Pancreas (tissue), 10 donors: ENCODE data around the gene DLX4. TPM values are rescaled to one million over a fixed set of nuclear protein-coding genes. Genes with fewer than 3 reads are reported as not detected.

ENCODE experiments used
- ATAC-seq, 4 donors: fragments of 200-7000 bp; cut with Tn5 transposase; one replicate each; pipeline versions ENCODE4 v1.8.0 to v1.9.1; 2020; ENCODE audit warnings: mild to moderate bottlenecking in 4 of 4, moderate library complexity in 4 of 4
- DNase-seq, 6 donors: peaks; one replicate each; pipeline ENCODE4 v3.0.0-alpha.2; 2020
- FAIRE-seq: peaks from 2 replicates; lab custom pipeline; 2012; peaks lifted over from hg19 to GRCh38; lab: Jason Lieb, UNC
- H3K27ac ChIP-seq, 4 donors: fragments of 200-600 bp; sonication (generic); 1 replicate in 3 of 4; 2 replicates in 1 of 4; pipeline versions ENCODE4 v1.5.0 to v1.8.0; 2020
- H3K27me3 ChIP-seq, 4 donors: fragments of 200-600 bp; one replicate each; pipeline ENCODE4 v1.8.0; 2021
- H3K36me3 ChIP-seq, 3 donors: fragments of 200-600 bp; sonication (generic) in 1 of 3; one replicate each; pipeline versions ENCODE4 v1.5.0 to v1.8.0; 2020 to 2021
- H3K4me1 ChIP-seq, 3 donors: fragments of 200-600 bp; one replicate each; pipeline ENCODE4 v1.8.0; 2021
- H3K4me3 ChIP-seq, 4 donors: fragments of 200-600 bp; sonication (generic) in 2 of 4; one replicate each; pipeline versions ENCODE4 v1.5.0 to v1.8.0; 2020 to 2021
- H3K9me3 ChIP-seq, 4 donors: fragments of 200-600 bp; one replicate each; pipeline ENCODE4 v1.8.0; 2021
- WGBS, 2 donors: extraction: QIAGEN DNeasy Blood & Tissue Kit; methylation state at CpG; one replicate each; pipeline ENCODE4 v1.1.7; 2013; 5-methylcytosine and 5-hydroxymethylcytosine counted together
- intact Hi-C, 3 donors: fragments of 100-400 bp; cut with DNase I; formaldehyde crosslinking; loops; one replicate each; pipeline versions ENCODE4 v1.11.1 to v1.14.2; 2022
- polyA plus RNA-seq, 2 donors: library from polyadenylated mRNA; stranded (reverse); fragments of 200-250 nt; gene quantifications; one replicate each; pipeline ENCODE4 v1.2.3, GENCODE V29; 2013
- total RNA-seq, 6 donors: library from RNA; stranded (reverse); fragmentation: NEBNext Ultra II Directional in 4 of 6; extraction: Animal tissue kit (Norgen Biotek cat#: 25700) in 4 of 6; gene quantifications; one replicate each; pipeline versions ENCODE4 v1.2.1 to v1.2.4, GENCODE V29; 2021 to 2023
- TF ChIP-seq, protein P1 (sequence below), 4 donors: fragments of 200-600 bp; sonication (generic) in 3 of 4; IDR thresholded peaks; one replicate each; pipeline versions ENCODE4 v1.5.0 to v1.8.0; 2021; ENCODE audit warnings: antibody characterized with exemption in 4 of 4
- donor health status: healthy with polysubstance abuse.
- donor health status: DM: no; HTN: no; CAD: no; lungs with moderate emphysema.
- donor health status: DM: no; HTN: no; CAD: no.
- donor health status: control.
- donor health status: control.
- donor health status: Bipolar disorder and iron deficiency.
- donor health status: DM: yes; HTN: yes; CAD: no.
- donor health status: DM: no; HTN: no; CAD: no.
- donor health status: DM: no; HTN: no; CAD: no.
- donor health status: DM: yes; HTN: yes; CAD: no.

The DLX4 gene
- total and polyA plus RNA-seq, 8 donors, result 0.16 to 0.30 (median 0.23) TPM; not detected in 3

DNA sequence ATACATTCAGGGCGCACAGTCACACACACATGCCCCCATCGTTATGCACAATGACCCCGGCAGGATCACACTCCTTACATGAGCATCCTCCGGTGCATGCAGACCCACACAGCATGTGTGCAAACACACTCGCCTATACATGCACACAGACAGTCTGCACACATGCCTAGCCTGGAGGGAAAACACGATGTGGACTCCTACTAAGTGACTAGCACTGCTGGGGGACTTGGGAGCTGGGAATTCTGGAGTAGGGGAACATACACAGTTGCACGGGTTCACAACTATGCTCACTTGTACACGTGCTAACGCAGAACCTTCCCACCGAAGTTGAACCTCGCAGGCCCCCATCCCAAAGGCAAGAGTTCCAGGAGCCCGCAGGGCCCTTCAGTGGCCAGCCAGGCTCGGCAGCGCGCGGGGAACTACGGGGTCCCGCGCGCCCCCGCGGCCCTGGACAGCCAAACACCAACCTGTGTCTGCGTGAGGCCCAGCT, 24.0 kb downstream of the DLX4 start:
- H3K36me3 ChIP-seq, result no peaks in the 10 kb centered on the region
- FAIRE-seq, result no peak
- WGBS, 2 donors, result 42 to 43% methylated on average over 23 of the region's 23 CpGs
- peak overlapping the region in 3 of 4 donors; percentile 28 to 58 (median 44) for H3K4me3 ChIP-seq
- peaks cover 0 to 8% (median 1%) of the 10 kb centered on the region in 4 donors for H3K27me3 ChIP-seq
- intact Hi-C loops, result no loop called here
- ATAC-seq, result no peak
- H3K9me3 ChIP-seq, result no peaks in the 10 kb centered on the region
- TF ChIP-seq, protein P1, sequence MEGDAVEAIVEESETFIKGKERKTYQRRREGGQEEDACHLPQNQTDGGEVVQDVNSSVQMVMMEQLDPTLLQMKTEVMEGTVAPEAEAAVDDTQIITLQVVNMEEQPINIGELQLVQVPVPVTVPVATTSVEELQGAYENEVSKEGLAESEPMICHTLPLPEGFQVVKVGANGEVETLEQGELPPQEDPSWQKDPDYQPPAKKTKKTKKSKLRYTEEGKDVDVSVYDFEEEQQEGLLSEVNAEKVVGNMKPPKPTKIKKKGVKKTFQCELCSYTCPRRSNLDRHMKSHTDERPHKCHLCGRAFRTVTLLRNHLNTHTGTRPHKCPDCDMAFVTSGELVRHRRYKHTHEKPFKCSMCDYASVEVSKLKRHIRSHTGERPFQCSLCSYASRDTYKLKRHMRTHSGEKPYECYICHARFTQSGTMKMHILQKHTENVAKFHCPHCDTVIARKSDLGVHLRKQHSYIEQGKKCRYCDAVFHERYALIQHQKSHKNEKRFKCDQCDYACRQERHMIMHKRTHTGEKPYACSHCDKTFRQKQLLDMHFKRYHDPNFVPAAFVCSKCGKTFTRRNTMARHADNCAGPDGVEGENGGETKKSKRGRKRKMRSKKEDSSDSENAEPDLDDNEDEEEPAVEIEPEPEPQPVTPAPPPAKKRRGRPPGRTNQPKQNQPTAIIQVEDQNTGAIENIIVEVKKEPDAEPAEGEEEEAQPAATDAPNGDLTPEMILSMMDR (IDR thresholded peaks at IDR 0.05), result no peak
- H3K27ac ChIP-seq, result no peak overlapping the region
- no peak for DNase-seq
- H3K4me1 ChIP-seq, result peaks cover 0 to 8% (median 4%) of the 10 kb centered on the region in 3 donors

DNA sequence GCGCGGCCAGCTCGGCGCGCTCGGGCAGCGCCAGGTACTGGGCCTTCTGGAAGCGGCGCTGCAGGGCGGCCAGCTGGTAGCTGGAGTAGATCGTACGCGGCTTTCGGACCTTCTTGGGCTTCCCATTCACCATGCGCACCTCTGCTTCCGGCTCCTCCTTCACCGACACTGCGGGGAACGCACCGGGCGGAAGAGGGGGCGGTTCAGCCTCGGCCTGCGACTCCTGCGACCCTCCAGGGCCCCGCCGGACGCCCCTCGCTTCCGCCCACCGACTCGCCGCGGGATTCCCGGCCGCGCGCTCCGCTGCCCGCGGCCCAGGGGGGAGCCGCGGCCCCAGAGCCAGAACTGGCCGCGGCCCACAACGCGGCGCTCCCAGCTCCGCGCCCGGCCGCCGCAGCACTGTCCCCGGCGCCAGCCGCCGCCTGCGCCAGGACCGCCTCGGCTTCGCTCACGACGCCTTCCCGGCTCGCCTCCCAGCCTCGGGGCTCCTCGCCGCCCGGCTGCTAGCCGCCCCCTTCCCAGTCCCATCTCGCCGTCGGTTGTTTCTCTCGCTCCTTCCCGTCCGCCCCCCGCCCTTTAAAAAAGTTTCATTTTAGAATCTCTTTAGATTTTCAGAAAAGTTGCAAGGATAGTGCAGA, 24.6 kb downstream of the DLX4 start:
- 4 to 5% methylated on average over 52 to 77 of the region's 77 CpGs for WGBS, 2 donors
- H3K9me3 ChIP-seq, result no peaks in the 10 kb centered on the region
- DNase-seq, result peak in 2 of 6 donors; percentile 42 to 71
- no peaks in the 10 kb centered on the region for H3K36me3 ChIP-seq
- H3K4me1 ChIP-seq, result peaks cover 0 to 10% (median 4%) of the 10 kb centered on the region in 3 donors
- peaks cover 0 to 8% (median 1%) of the 10 kb centered on the region in 4 donors for H3K27me3 ChIP-seq
- H3K27ac ChIP-seq, result no peak overlapping the region
- TF ChIP-seq, protein P1 (IDR thresholded peaks at IDR 0.05), result no peak
- ATAC-seq, result peak; percentile 19 to 62 (median 44)
- no peak for FAIRE-seq
- intact Hi-C loops, result no loop called here
- H3K4me3 ChIP-seq, result peak overlapping the region; percentile 16 to 58 (median 36)

DNA sequence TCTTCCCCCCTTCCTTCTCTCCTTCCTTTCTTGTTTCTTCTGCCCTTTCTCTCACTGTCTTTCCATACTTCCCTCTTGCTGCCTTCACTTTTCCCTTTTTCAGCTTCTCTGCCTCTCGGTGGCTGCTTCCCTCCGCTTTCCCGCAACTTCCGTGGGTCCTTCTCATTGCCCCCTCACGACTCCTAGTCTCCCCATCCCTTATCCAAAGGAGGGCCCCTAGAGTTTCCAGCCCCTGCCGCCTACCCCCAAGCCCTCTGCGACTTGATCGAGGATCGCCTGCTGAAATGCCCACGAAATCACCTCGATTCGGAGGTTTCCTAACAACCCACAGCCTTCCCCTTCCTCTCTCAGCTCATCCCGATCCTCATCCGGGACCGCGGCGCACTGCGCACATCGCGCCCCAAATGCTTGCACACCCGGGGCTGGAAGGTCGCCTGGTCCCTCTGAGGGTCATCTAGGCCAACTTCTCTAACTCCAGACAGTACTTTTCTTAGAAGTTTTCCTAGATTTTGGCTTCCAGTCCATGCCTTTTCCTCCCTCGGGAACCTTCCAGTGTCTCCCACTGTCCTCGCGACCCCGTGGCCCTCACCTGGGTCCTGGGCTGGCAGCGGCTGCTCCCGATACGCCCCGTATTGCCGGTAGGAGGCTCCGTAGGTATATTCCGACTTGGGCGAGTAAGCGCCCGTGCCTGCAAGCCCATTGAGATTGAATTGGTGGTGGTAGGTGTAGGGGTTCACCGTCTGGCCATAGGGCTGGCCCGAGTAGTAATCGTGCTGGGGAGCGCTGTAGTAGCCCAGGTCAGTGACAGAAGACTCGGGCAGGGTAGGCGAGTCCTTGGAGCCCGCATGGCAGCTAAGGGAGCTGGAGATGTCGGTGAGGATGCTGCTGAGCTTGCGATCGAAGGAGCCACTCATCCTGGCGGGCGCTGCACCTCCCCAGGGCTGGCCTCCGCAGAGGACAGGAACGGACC, 25.4 kb downstream of the DLX4 start:
- Histone ChIP-seq H3K4me3 (peak overlapping the region in 3 of 4 donors; percentile 16 to 58 (median 44)), H3K9me3 (no peaks in the 10 kb centered on the region), H3K36me3 (no peaks in the 10 kb centered on the region), H3K4me1 (peaks cover 0 to 10% (median 4%) of the 10 kb centered on the region in 3 donors), H3K27me3 (peaks cover 0 to 8% (median 1%) of the 10 kb centered on the region in 4 donors), H3K27ac (no peak overlapping the region)
- ATAC-seq (peak in 1 of 4 donors; percentile 3), DNase-seq (peak in 1 of 6 donors; percentile 54), FAIRE-seq (no peak)
- 13 to 16% methylated on average over 50 of the region's 50 CpGs for WGBS, 2 donors
- TF ChIP-seq, protein P1 (IDR thresholded peaks at IDR 0.05), result no peak
- intact Hi-C loops, result loop anchor here in 2 of 3 donors (5.0 kb wide), 5 partner anchors 42 to 132 kb away; no protein-coding TSS in a partner anchor

DNA sequence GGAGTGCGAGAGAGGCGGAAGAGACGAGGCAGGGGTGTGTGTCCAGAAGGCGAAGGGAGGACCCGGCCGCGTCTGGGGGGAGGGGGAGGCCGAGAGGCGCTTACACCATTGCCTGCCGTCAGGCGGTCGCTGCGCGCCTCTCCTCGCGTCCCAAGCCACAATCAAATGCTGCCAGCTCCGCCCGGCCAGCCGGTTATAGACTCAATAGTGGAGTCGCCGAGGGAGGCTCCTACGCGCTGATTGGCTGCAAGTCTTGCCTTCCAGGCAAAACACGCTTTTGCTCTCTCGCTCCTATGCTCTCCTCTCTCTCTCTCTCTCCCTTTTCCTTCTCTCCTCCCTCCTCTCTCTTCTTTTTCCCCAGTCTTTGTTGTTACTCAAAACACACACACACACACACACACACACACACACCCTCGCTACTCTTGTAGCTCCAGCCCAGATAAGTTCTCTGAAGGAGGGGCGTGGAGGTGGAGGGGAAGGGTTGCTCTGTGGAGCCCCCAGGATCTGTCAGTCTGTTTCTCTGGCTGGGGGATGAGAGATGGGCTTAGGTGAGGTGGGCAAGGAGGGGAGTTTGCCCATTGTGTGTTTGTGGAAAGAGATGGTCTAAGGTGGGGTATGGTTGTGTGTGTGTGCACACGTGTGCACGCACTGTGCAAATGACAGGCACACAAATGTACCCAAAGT, 26.2 kb downstream of the DLX4 start, which contains the start of gene DLX3:
Gene DLX3, minus strand, starts transcription at position 170 of the 684 bp plus-strand sequence. CDS start 226 bp downstream, outside the sequence.
- WGBS, 2 donors, result 4% methylated on average over 29 of the region's 29 CpGs
- Histone ChIP-seq H3K27ac (no peak within 1 kb of the TSS), H3K4me1 (peaks cover 0 to 10% (median 4%) of the 10 kb centered on the region in 3 donors), H3K36me3 (no peaks in the 10 kb centered on the region), H3K4me3 (peak within 1 kb of the TSS in 2 of 4 donors; percentile 44 to 58), H3K9me3 (no peaks in the 10 kb centered on the region), H3K27me3 (peaks cover 0 to 8% (median 1%) of the 10 kb centered on the region in 4 donors)
- FAIRE-seq (no peak), ATAC-seq (peak; percentile 52 to 70 (median 62)), DNase-seq (peak; percentile 62 to 87 (median 72))
- intact Hi-C loops, result loop anchor here in 2 of 3 donors (5.0 kb wide), 5 partner anchors 43 to 133 kb away; no protein-coding TSS in a partner anchor
- TF ChIP-seq, protein P1 (IDR thresholded peaks at IDR 0.05), result no peak
